Globus pallidus (tissue), 1 donor: ENCODE data around the gene BARX1.
A peak's percentile ranks its signal among the peaks of the same experiment; 100 is the strongest.
"Not testable (repeated sequence)": the region's sequence is repeated elsewhere in the genome, so short reads cannot be mapped to it uniquely, and the experiment has no call there.

Experiments
- DNase-seq: peaks from one replicate; pipeline ENCODE4 v3.0.0-alpha.2; 2015; ENCODE audit warnings: low spot score

Gene BARX1

GRCh38 chr9:93955111-93955980 lies at the start of gene BARX1:
Gene BARX1 (minus strand): TSS chr9:93955355. CDS start chr9:93955146, 209 bp downstream.
- no peak for DNase-seq

GRCh38 chr9:94002316-94003140 lies 47.4 kb upstream of the BARX1 start:
- peak; percentile 22 for DNase-seq

- DNase-seq, result no peak
Observed at GRCh38 chr9:93996863-93997262, 41.7 kb upstream of the BARX1 start.

GRCh38 chr9:93996367-93996766 lies 41.2 kb upstream of the BARX1 start:
- DNase-seq, result no peak

GRCh38 chr9:93994545-93994944 lies 39.4 kb upstream of the BARX1 start:
- no peak for DNase-seq

- DNase-seq, result no peak
Observed at GRCh38 chr9:93994132-93994531, 39.0 kb upstream of the BARX1 start.

GRCh38 chr9:93992830-93993229 lies 37.7 kb upstream of the BARX1 start:
- no peak for DNase-seq

- no peak for DNase-seq
Observed at GRCh38 chr9:93990448-93990847, 35.3 kb upstream of the BARX1 start.

GRCh38 chr9:93988056-93988455 lies 32.9 kb upstream of the BARX1 start:
- no peak for DNase-seq

- DNase-seq, result no peak
Observed at GRCh38 chr9:93984860-93985259, 29.7 kb upstream of the BARX1 start.

GRCh38 chr9:93983875-93984274 lies 28.7 kb upstream of the BARX1 start:
- DNase-seq, result no peak

GRCh38 chr9:93979721-93980120 lies 24.6 kb upstream of the BARX1 start:
- DNase-seq, result no peak

- DNase-seq, result no peak
Observed at GRCh38 chr9:93978551-93978950, 23.4 kb upstream of the BARX1 start.

GRCh38 chr9:93976973-93977372 lies 21.8 kb upstream of the BARX1 start:
- no peak for DNase-seq

- DNase-seq, result no peak
Observed at GRCh38 chr9:93976081-93976480, 20.9 kb upstream of the BARX1 start.

- no peak for DNase-seq
Observed at GRCh38 chr9:93975262-93975661, 20.1 kb upstream of the BARX1 start.

- DNase-seq, result no peak
Observed at GRCh38 chr9:93974151-93974550, 19.0 kb upstream of the BARX1 start.

- not testable (repeated sequence) for DNase-seq
Observed at GRCh38 chr9:93972655-93973054, 17.5 kb upstream of the BARX1 start.

GRCh38 chr9:93969328-93969661 lies 14.1 kb upstream of the BARX1 start:
- no peak for DNase-seq

GRCh38 chr9:93968451-93969327 lies 13.5 kb upstream of the BARX1 start:
- no peak for DNase-seq

GRCh38 chr9:93967020-93967803 lies 12.1 kb upstream of the BARX1 start:
- no peak for DNase-seq
